ENCODE measurements around the gene AK8.

AK8 gene

DNA sequence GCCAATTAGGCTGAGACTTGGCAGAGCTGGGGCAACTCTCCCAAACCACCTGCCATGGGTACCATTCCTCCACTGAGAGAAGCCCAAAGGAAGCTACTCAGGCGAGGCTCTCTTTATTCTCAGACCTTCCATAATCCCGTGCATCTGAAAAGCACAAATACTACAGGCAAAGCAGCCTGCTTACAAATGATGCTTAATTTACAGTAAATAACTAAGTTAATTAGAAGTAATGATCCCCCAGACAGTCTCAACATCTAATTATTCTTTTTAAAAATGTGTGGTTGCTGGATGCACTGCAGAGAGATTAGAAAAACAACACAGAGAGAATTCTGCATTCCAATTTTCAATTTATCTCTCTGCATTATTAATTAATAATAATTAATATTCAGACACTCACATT, 53.1 kb downstream of the AK8 start:
- H3K9ac ChIP-seq (ENCODE audit: low read length), result no peak overlapping the region
- no peaks in the 10 kb centered on the region for H3K9me3 ChIP-seq (ENCODE audit: insufficient read depth, low read length)
- no peak overlapping the region for H3K27ac ChIP-seq (ENCODE audit: low read depth, low read length)
- no peaks in the 10 kb centered on the region for H3F3A ChIP-seq (ENCODE audit: insufficient read depth)
- H3K27me3 ChIP-seq (ENCODE audit: low read length), result no peaks in the 10 kb centered on the region
- no peaks in the 10 kb centered on the region for H3K9me2 ChIP-seq (replicated peaks; ENCODE audit: insufficient read depth, low read length)
- no peak overlapping the region for H2AFZ ChIP-seq (ENCODE audit: low read depth, low read length, severe bottlenecking)
- H4K20me1 ChIP-seq (ENCODE audit: low read depth, low read length), result no peaks in the 10 kb centered on the region
- no peaks in the 10 kb centered on the region for H3K36me3 ChIP-seq (ENCODE audit: low read length)
- H3K4me2 ChIP-seq (ENCODE audit: low read depth, low read length, poor library complexity, severe bottlenecking), result no peak overlapping the region
- no peak for TF ChIP-seq EZH2phosphoT487 (conservative IDR thresholded peaks at IDR 0.05; ENCODE audit: low read length)
- TF ChIP-seq, protein P1, sequence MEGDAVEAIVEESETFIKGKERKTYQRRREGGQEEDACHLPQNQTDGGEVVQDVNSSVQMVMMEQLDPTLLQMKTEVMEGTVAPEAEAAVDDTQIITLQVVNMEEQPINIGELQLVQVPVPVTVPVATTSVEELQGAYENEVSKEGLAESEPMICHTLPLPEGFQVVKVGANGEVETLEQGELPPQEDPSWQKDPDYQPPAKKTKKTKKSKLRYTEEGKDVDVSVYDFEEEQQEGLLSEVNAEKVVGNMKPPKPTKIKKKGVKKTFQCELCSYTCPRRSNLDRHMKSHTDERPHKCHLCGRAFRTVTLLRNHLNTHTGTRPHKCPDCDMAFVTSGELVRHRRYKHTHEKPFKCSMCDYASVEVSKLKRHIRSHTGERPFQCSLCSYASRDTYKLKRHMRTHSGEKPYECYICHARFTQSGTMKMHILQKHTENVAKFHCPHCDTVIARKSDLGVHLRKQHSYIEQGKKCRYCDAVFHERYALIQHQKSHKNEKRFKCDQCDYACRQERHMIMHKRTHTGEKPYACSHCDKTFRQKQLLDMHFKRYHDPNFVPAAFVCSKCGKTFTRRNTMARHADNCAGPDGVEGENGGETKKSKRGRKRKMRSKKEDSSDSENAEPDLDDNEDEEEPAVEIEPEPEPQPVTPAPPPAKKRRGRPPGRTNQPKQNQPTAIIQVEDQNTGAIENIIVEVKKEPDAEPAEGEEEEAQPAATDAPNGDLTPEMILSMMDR (IDR thresholded peaks at IDR 0.05; ENCODE audit: insufficient read depth, low read length, poor library complexity, severe bottlenecking), result no peak
- H3K79me2 ChIP-seq (ENCODE audit: insufficient read depth, low read length), result no peaks in the 10 kb centered on the region
- no peak overlapping the region for H3K4me3 ChIP-seq (ENCODE audit: insufficient read depth, low read length, poor library complexity, severe bottlenecking)

GRCh38 chr9:132824151-132824550, 53.9 kb downstream of the AK8 start:
- no peak overlapping the region for H3K27ac ChIP-seq (ENCODE audit: low read depth, low read length)
- H3K36me3 ChIP-seq (ENCODE audit: low read length), result no peaks in the 10 kb centered on the region
- H2AFZ ChIP-seq (ENCODE audit: low read depth, low read length, severe bottlenecking), result no peak overlapping the region
- H3K79me2 ChIP-seq (ENCODE audit: insufficient read depth, low read length), result no peaks in the 10 kb centered on the region
- no peaks in the 10 kb centered on the region for H3K9me2 ChIP-seq (replicated peaks; ENCODE audit: insufficient read depth, low read length)
- no peaks in the 10 kb centered on the region for H3K27me3 ChIP-seq (ENCODE audit: low read length)
- H3K9ac ChIP-seq (ENCODE audit: low read length), result no peak overlapping the region
- H3K4me2 ChIP-seq (ENCODE audit: low read depth, low read length, poor library complexity, severe bottlenecking), result no peak overlapping the region
- H3F3A ChIP-seq (ENCODE audit: insufficient read depth), result no peaks in the 10 kb centered on the region
- no peak for TF ChIP-seq EZH2phosphoT487 (conservative IDR thresholded peaks at IDR 0.05; ENCODE audit: low read length)
- TF ChIP-seq, protein P1 (IDR thresholded peaks at IDR 0.05; ENCODE audit: insufficient read depth, low read length, poor library complexity, severe bottlenecking), result no peak
- no peaks in the 10 kb centered on the region for H4K20me1 ChIP-seq (ENCODE audit: low read depth, low read length)
- no peak overlapping the region for H3K4me3 ChIP-seq (ENCODE audit: insufficient read depth, low read length, poor library complexity, severe bottlenecking)
- no peaks in the 10 kb centered on the region for H3K9me3 ChIP-seq (ENCODE audit: insufficient read depth, low read length)

DNA sequence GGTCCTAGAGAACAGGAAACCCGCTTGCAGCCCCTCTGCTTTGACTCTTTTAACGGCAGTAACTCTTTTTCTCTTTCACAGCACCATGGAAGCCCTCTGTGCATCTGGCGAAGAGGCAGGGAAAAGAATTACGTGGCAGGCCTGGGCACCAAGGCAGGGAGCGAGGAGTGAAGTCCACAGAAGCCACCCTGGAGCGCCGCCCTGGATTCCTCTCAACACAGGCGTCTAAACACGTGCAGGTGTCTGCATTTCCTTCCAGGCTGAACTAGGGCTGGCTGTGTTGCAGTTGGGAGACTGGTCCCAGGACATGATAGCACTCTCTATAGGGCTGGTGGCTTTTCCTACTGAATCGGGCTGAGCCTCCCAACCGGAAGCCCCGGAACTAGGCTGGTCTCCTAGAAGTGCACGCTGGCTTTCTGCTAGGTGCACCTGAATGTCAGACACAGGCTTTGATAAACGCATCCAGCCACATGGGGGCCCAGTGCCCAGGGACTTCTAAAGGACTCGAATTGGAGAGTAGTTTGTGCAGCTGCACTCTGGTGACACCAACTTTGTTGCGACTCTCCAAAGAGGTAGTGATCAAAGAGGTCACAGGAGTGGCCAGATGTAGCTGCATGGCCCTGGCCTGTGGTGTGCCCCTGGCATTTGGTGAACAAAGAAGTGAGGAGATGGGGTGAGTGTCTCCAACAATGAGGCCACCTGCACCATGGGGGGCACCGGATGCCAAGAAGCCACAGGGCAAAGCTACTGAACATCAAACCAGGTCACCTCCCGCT, 54.5 kb downstream of the AK8 start:
- H2AFZ ChIP-seq (ENCODE audit: low read depth, low read length, severe bottlenecking), result no peak overlapping the region

More for the DNA sequence above, 54.5 kb downstream of the AK8 start:
- H3K9me3 ChIP-seq (ENCODE audit: insufficient read depth, low read length), result no peaks in the 10 kb centered on the region
- no peak overlapping the region for H3K4me2 ChIP-seq (ENCODE audit: low read depth, low read length, poor library complexity, severe bottlenecking)
- H3K9me2 ChIP-seq (replicated peaks; ENCODE audit: insufficient read depth, low read length), result no peaks in the 10 kb centered on the region
- H3K79me2 ChIP-seq (ENCODE audit: insufficient read depth, low read length), result no peaks in the 10 kb centered on the region
- no peak for TF ChIP-seq EZH2phosphoT487 (conservative IDR thresholded peaks at IDR 0.05; ENCODE audit: low read length)
- TF ChIP-seq, protein P1 (IDR thresholded peaks at IDR 0.05; ENCODE audit: insufficient read depth, low read length, poor library complexity, severe bottlenecking), result no peak
- H4K20me1 ChIP-seq (ENCODE audit: low read depth, low read length), result no peaks in the 10 kb centered on the region
- no peaks in the 10 kb centered on the region for H3K36me3 ChIP-seq (ENCODE audit: low read length)
- H3K27me3 ChIP-seq (ENCODE audit: low read length), result no peaks in the 10 kb centered on the region
- no peak overlapping the region for H3K9ac ChIP-seq (ENCODE audit: low read length)
- no peak overlapping the region for H3K4me3 ChIP-seq (ENCODE audit: insufficient read depth, low read length, poor library complexity, severe bottlenecking)
- no peaks in the 10 kb centered on the region for H3F3A ChIP-seq (ENCODE audit: insufficient read depth)
- H3K27ac ChIP-seq (ENCODE audit: low read depth, low read length), result no peak overlapping the region
